Fibroblast of skin of scalp (primary cell): ENCODE results near the gene KCNK13. TPM values are rescaled to one million over a fixed set of nuclear protein-coding genes. Genes with fewer than 3 reads are reported as not detected.
"Not testable (repeated sequence)": the region's sequence is repeated elsewhere in the genome, so short reads cannot be mapped to it uniquely, and the experiment has no call there.

Experiments
- DNase-seq: peaks from one replicate; pipeline ENCODE4 v3.0.0-alpha.2; 2013
- polyA plus RNA-seq, 2 experiments: library from polyadenylated mRNA; unstranded; fragments of 120-200 nt; gene quantifications; one replicate each; pipeline ENCODE4 v1.2.1, GENCODE V29; 2013; ENCODE audit not compliant: insufficient read length in 2 of 2

Gene KCNK13
- not detected for polyA plus RNA-seq (2013, experiment 1 of 2; ENCODE audit: insufficient read length)
- not detected for polyA plus RNA-seq (2013, experiment 2 of 2; ENCODE audit: insufficient read length)

- DNase-seq, result peak; percentile 4
These were observed at the start of gene KCNK13 for GRCh38 chr14:90061685-90062126. TSS of gene KCNK13 (plus strand) at chr14:90061994. CDS start at chr14:90062206, 212 bp downstream.

GRCh38 chr14:90017371-90017770 is 44.4 kb upstream of the KCNK13 start:
- peak; percentile 27 for DNase-seq

GRCh38 chr14:90019824-90020523 is 41.8 kb upstream of the KCNK13 start:
- DNase-seq, result no peak

- no peak for DNase-seq
These were observed 38.5 kb upstream of the KCNK13 start for GRCh38 chr14:90023176-90023896.

- no peak for DNase-seq
These were observed 36.9 kb upstream of the KCNK13 start for GRCh38 chr14:90024910-90025309.

GRCh38 chr14:90026608-90027007 is 35.2 kb upstream of the KCNK13 start:
- not testable (repeated sequence) for DNase-seq

GRCh38 chr14:90027842-90028241 is 34.0 kb upstream of the KCNK13 start:
- DNase-seq, result no peak

GRCh38 chr14:90034156-90034555 is 27.6 kb upstream of the KCNK13 start:
- DNase-seq, result no peak

- no peak for DNase-seq
These were observed 26.8 kb upstream of the KCNK13 start for GRCh38 chr14:90034835-90035525.

- peak; percentile 6 for DNase-seq
These were observed 22.4 kb upstream of the KCNK13 start for GRCh38 chr14:90039253-90040010.

- DNase-seq, result no peak
These were observed 21.4 kb upstream of the KCNK13 start for GRCh38 chr14:90040411-90040810.

GRCh38 chr14:90042496-90043252 is 19.1 kb upstream of the KCNK13 start:
- DNase-seq, result no peak

GRCh38 chr14:90045616-90046015 is 16.2 kb upstream of the KCNK13 start:
- no peak for DNase-seq

- DNase-seq, result no peak
These were observed 12.4 kb upstream of the KCNK13 start for GRCh38 chr14:90049390-90049789.

GRCh38 chr14:90050271-90050670 is 11.5 kb upstream of the KCNK13 start:
- no peak for DNase-seq

GRCh38 chr14:90053044-90053443 is 8.8 kb upstream of the KCNK13 start:
- DNase-seq, result peak; percentile 9

GRCh38 chr14:90054803-90055202 is 7.0 kb upstream of the KCNK13 start:
- no peak for DNase-seq

GRCh38 chr14:90056826-90057225 is 5.0 kb upstream of the KCNK13 start:
- no peak for DNase-seq

- DNase-seq, result peak; percentile 21
These were observed 2.8 kb upstream of the KCNK13 start for GRCh38 chr14:90058876-90059458.

- DNase-seq, result peak; percentile 44
These were observed 1.4 kb upstream of the KCNK13 start for GRCh38 chr14:90060312-90060964.
